Colonic mucosa (tissue), 4 donors: Measurements from ENCODE around the gene ZNF511. TPM values are rescaled to one million over a fixed set of nuclear protein-coding genes. Genes with fewer than 3 reads are reported as not detected.

Source experiments
- DNase-seq: peaks from one replicate; pipeline ENCODE4 v3.0.0-alpha.2; 2020
- H3K27ac ChIP-seq: fragments of 200-600 bp; one replicate; pipeline ENCODE4 v1.8.0; 2021
- H3K27me3 ChIP-seq: fragments of 200-600 bp; one replicate; pipeline ENCODE4 v1.8.0; 2021
- H3K36me3 ChIP-seq: fragments of 200-600 bp; one replicate; pipeline ENCODE4 v1.8.0; 2021
- H3K4me1 ChIP-seq: fragments of 200-600 bp; one replicate; pipeline ENCODE4 v1.8.0; 2021; ENCODE audit warnings: mild to moderate bottlenecking
- H3K4me3 ChIP-seq: fragments of 200-600 bp; one replicate; pipeline ENCODE4 v1.8.0; 2021
- H3K9ac ChIP-seq, 2 donors: one replicate each; pipeline ENCODE4 v1.7.0; 2013; ENCODE audit warnings: control low read depth in 2 of 2, low read depth in 2 of 2, low read length in 2 of 2
- H3K9me3 ChIP-seq: fragments of 200-600 bp; one replicate; pipeline ENCODE4 v1.8.0; 2021
- CTCF ChIP-seq: fragments of 200-600 bp; IDR thresholded peaks from one replicate; pipeline ENCODE4 v1.8.0; 2022; ENCODE audit warnings: antibody characterized with exemption, mild to moderate bottlenecking
- intact Hi-C: fragments of 100-400 bp; cut with DNase I; formaldehyde crosslinking; loops from one replicate; pipeline ENCODE4 v1.14.1; 2022
- total RNA-seq, 2 donors: library from RNA; stranded (reverse); fragmentation: NEBNext Ultra II Directional in 1 of 2; extraction: Animal tissue kit (Norgen Biotek cat#: 25700) in 1 of 2; gene quantifications; one replicate each; pipeline ENCODE4 v1.2.1, GENCODE V29; 2021
- donor health status: healthy.
- donor health status: DM: no; HTN: no; CAD: no.
- donor health status: DM: no; HTN: no; CAD: no.

ZNF511 gene
- total RNA-seq, 2 donors from 2014 or later = 53.9 to 78.2 TPM

- Histone ChIP-seq H3K27ac (no peak overlapping the region), H3K9ac (no peak overlapping the region), H3K4me1 (no peaks in the 10 kb centered on the region), H3K36me3 (no peaks in the 10 kb centered on the region), H3K9me3 (no peaks in the 10 kb centered on the region), H3K4me3 (peak overlapping the region; percentile 30), H3K27me3 (peaks cover 31% of the 10 kb centered on the region)
- no peak for DNase-seq
- intact Hi-C loops = no loop called here
- TF ChIP-seq CTCF = no peak
Observed at GRCh38 chr10:133336118-133336576, 27.4 kb downstream of the ZNF511 start.

- H3K27ac ChIP-seq = no peak within 1 kb of the TSS
- H3K9me3 ChIP-seq = no peaks in the 10 kb centered on the region
- intact Hi-C loops = no loop called here
- no peak for TF ChIP-seq CTCF
- DNase-seq = no peak
- H3K36me3 ChIP-seq = no peaks in the 10 kb centered on the region
- no peaks in the 10 kb centered on the region for H3K4me1 ChIP-seq
- H3K4me3 ChIP-seq = peak within 1 kb of the TSS; percentile 30
- H3K9ac ChIP-seq = no peak within 1 kb of the TSS
- H3K27me3 ChIP-seq = peaks cover 27% of the 10 kb centered on the region
Observed at GRCh38 chr10:133336577-133337369, 28.1 kb downstream of the ZNF511 start, which contains the start of gene CALY. CALY (minus strand) TSS chr10:133336896; CDS start chr10:133328989, 7,907 bp downstream.

- no peak for DNase-seq
- Histone ChIP-seq H3K36me3 (no peaks in the 10 kb centered on the region), H3K4me3 (no peak overlapping the region), H3K9ac (no peak overlapping the region), H3K27me3 (peaks cover 25% of the 10 kb centered on the region), H3K4me1 (no peaks in the 10 kb centered on the region), H3K27ac (no peak overlapping the region), H3K9me3 (no peaks in the 10 kb centered on the region)
- TF ChIP-seq CTCF = no peak
- intact Hi-C loops = no loop called here
Observed at GRCh38 chr10:133337370-133337725, 28.6 kb downstream of the ZNF511 start.

- Histone ChIP-seq H3K4me1 (no peaks in the 10 kb centered on the region), H3K27ac (no peak overlapping the region), H3K36me3 (no peaks in the 10 kb centered on the region), H3K9ac (no peak overlapping the region), H3K27me3 (peaks cover 25% of the 10 kb centered on the region), H3K9me3 (no peaks in the 10 kb centered on the region), H3K4me3 (no peak overlapping the region)
- no peak for DNase-seq
- intact Hi-C loops = no loop called here
- no peak for TF ChIP-seq CTCF
Observed at GRCh38 chr10:133338080-133339071, 29.7 kb downstream of the ZNF511 start.

GRCh38 chr10:133339708-133340380 lies 31.1 kb downstream of the ZNF511 start:
- Histone ChIP-seq H3K4me1 (no peaks in the 10 kb centered on the region), H3K36me3 (no peaks in the 10 kb centered on the region), H3K9ac (no peak overlapping the region), H3K9me3 (no peaks in the 10 kb centered on the region), H3K4me3 (no peak overlapping the region), H3K27ac (no peak overlapping the region), H3K27me3 (peaks cover 21% of the 10 kb centered on the region)
- intact Hi-C loops = no loop called here
- no peak for DNase-seq
- no peak for TF ChIP-seq CTCF
